ENCODE data around the gene SMIM34.
"Not testable (repeated sequence)": the region's sequence is repeated elsewhere in the genome, so short reads cannot be mapped to it uniquely, and the experiment has no call there.

SMIM34 gene

GRCh38 chr21:34423805-34424204 is at the start of gene SMIM34:
SMIM34 (minus strand) TSS chr21:34423951; CDS start chr21:34423839, 112 bp downstream.
- not testable (repeated sequence) for H3K4me3 ChIP-seq (ENCODE audit: low read length); H3K9me3 ChIP-seq (ENCODE audit: control insufficient read depth, low read depth, low read length); H3K9ac ChIP-seq (ENCODE audit: low read length); H3K4me1 ChIP-seq (ENCODE audit: control insufficient read depth, low read depth, low read length); H3K36me3 ChIP-seq (ENCODE audit: control insufficient read depth, low read depth, low read length); H3K27me3 ChIP-seq (ENCODE audit: control insufficient read depth, insufficient read depth, low read length); H3K27ac ChIP-seq (ENCODE audit: low read length)

- not testable (repeated sequence) for H3K9me3 ChIP-seq (ENCODE audit: control insufficient read depth, low read depth, low read length); H3K36me3 ChIP-seq (ENCODE audit: control insufficient read depth, low read depth, low read length); H3K27me3 ChIP-seq (ENCODE audit: control insufficient read depth, insufficient read depth, low read length); H3K27ac ChIP-seq (ENCODE audit: low read length); H3K9ac ChIP-seq (ENCODE audit: low read length); H3K4me3 ChIP-seq (ENCODE audit: low read length); H3K4me1 ChIP-seq (ENCODE audit: control insufficient read depth, low read depth, low read length)
Measured at GRCh38 chr21:34467333-34467732, 43.6 kb upstream of the SMIM34 start.

GRCh38 chr21:34459426-34459825 is 35.7 kb upstream of the SMIM34 start:
- H3K4me3 ChIP-seq (ENCODE audit: low read length); H3K27me3 ChIP-seq (ENCODE audit: control insufficient read depth, insufficient read depth, low read length); H3K27ac ChIP-seq (ENCODE audit: low read length); H3K4me1 ChIP-seq (ENCODE audit: control insufficient read depth, low read depth, low read length); H3K9ac ChIP-seq (ENCODE audit: low read length); H3K36me3 ChIP-seq (ENCODE audit: control insufficient read depth, low read depth, low read length); H3K9me3 ChIP-seq (ENCODE audit: control insufficient read depth, low read depth, low read length): not testable (repeated sequence)

- H3K27ac ChIP-seq (ENCODE audit: low read length); H3K4me3 ChIP-seq (ENCODE audit: low read length): not testable (repeated sequence)
Measured at GRCh38 chr21:34458266-34458665, 34.5 kb upstream of the SMIM34 start.

GRCh38 chr21:34456180-34456579 is 32.4 kb upstream of the SMIM34 start:
- not testable (repeated sequence) for H3K4me3 ChIP-seq (ENCODE audit: low read length); H3K9ac ChIP-seq (ENCODE audit: low read length)

More at GRCh38 chr21:34458266-34458665, 34.5 kb upstream of the SMIM34 start:
- H3K36me3 ChIP-seq (ENCODE audit: control insufficient read depth, low read depth, low read length); H3K9ac ChIP-seq (ENCODE audit: low read length); H3K4me1 ChIP-seq (ENCODE audit: control insufficient read depth, low read depth, low read length); H3K27me3 ChIP-seq (ENCODE audit: control insufficient read depth, insufficient read depth, low read length); H3K9me3 ChIP-seq (ENCODE audit: control insufficient read depth, low read depth, low read length): not testable (repeated sequence)

GRCh38 chr21:34455628-34456027 is 31.9 kb upstream of the SMIM34 start:
- H3K27ac ChIP-seq (ENCODE audit: low read length); H3K4me3 ChIP-seq (ENCODE audit: low read length); H3K36me3 ChIP-seq (ENCODE audit: control insufficient read depth, low read depth, low read length); H3K9me3 ChIP-seq (ENCODE audit: control insufficient read depth, low read depth, low read length); H3K4me1 ChIP-seq (ENCODE audit: control insufficient read depth, low read depth, low read length); H3K9ac ChIP-seq (ENCODE audit: low read length); H3K27me3 ChIP-seq (ENCODE audit: control insufficient read depth, insufficient read depth, low read length): not testable (repeated sequence)

More at GRCh38 chr21:34456180-34456579, 32.4 kb upstream of the SMIM34 start:
- not testable (repeated sequence) for H3K27me3 ChIP-seq (ENCODE audit: control insufficient read depth, insufficient read depth, low read length); H3K27ac ChIP-seq (ENCODE audit: low read length); H3K9me3 ChIP-seq (ENCODE audit: control insufficient read depth, low read depth, low read length); H3K36me3 ChIP-seq (ENCODE audit: control insufficient read depth, low read depth, low read length); H3K4me1 ChIP-seq (ENCODE audit: control insufficient read depth, low read depth, low read length)

- not testable (repeated sequence) for H3K4me1 ChIP-seq (ENCODE audit: control insufficient read depth, low read depth, low read length); H3K36me3 ChIP-seq (ENCODE audit: control insufficient read depth, low read depth, low read length); H3K4me3 ChIP-seq (ENCODE audit: low read length); H3K9me3 ChIP-seq (ENCODE audit: control insufficient read depth, low read depth, low read length); H3K27me3 ChIP-seq (ENCODE audit: control insufficient read depth, insufficient read depth, low read length); H3K9ac ChIP-seq (ENCODE audit: low read length); H3K27ac ChIP-seq (ENCODE audit: low read length)
Measured at GRCh38 chr21:34447018-34447417, 23.3 kb upstream of the SMIM34 start.

- not testable (repeated sequence) for H3K4me3 ChIP-seq (ENCODE audit: low read length)
Measured at GRCh38 chr21:34443486-34443885, 19.7 kb upstream of the SMIM34 start.

GRCh38 chr21:34429710-34430109 is 6.0 kb upstream of the SMIM34 start:
- H3K9me3 ChIP-seq (ENCODE audit: control insufficient read depth, low read depth, low read length): not testable (repeated sequence)

More at GRCh38 chr21:34443486-34443885, 19.7 kb upstream of the SMIM34 start:
- H3K9me3 ChIP-seq (ENCODE audit: control insufficient read depth, low read depth, low read length); H3K27me3 ChIP-seq (ENCODE audit: control insufficient read depth, insufficient read depth, low read length); H3K27ac ChIP-seq (ENCODE audit: low read length); H3K9ac ChIP-seq (ENCODE audit: low read length); H3K36me3 ChIP-seq (ENCODE audit: control insufficient read depth, low read depth, low read length); H3K4me1 ChIP-seq (ENCODE audit: control insufficient read depth, low read depth, low read length): not testable (repeated sequence)

GRCh38 chr21:34428441-34428840 is 4.7 kb upstream of the SMIM34 start:
- H3K4me1 ChIP-seq (ENCODE audit: control insufficient read depth, low read depth, low read length); H3K27me3 ChIP-seq (ENCODE audit: control insufficient read depth, insufficient read depth, low read length); H3K9ac ChIP-seq (ENCODE audit: low read length): not testable (repeated sequence)

More at GRCh38 chr21:34429710-34430109, 6.0 kb upstream of the SMIM34 start:
- not testable (repeated sequence) for H3K27ac ChIP-seq (ENCODE audit: low read length); H3K27me3 ChIP-seq (ENCODE audit: control insufficient read depth, insufficient read depth, low read length); H3K9ac ChIP-seq (ENCODE audit: low read length); H3K36me3 ChIP-seq (ENCODE audit: control insufficient read depth, low read depth, low read length); H3K4me3 ChIP-seq (ENCODE audit: low read length); H3K4me1 ChIP-seq (ENCODE audit: control insufficient read depth, low read depth, low read length)

GRCh38 chr21:34427339-34427738 is 3.6 kb upstream of the SMIM34 start:
- not testable (repeated sequence) for H3K36me3 ChIP-seq (ENCODE audit: control insufficient read depth, low read depth, low read length); H3K9me3 ChIP-seq (ENCODE audit: control insufficient read depth, low read depth, low read length); H3K27me3 ChIP-seq (ENCODE audit: control insufficient read depth, insufficient read depth, low read length); H3K9ac ChIP-seq (ENCODE audit: low read length); H3K27ac ChIP-seq (ENCODE audit: low read length); H3K4me1 ChIP-seq (ENCODE audit: control insufficient read depth, low read depth, low read length); H3K4me3 ChIP-seq (ENCODE audit: low read length)

More at GRCh38 chr21:34428441-34428840, 4.7 kb upstream of the SMIM34 start:
- H3K9me3 ChIP-seq (ENCODE audit: control insufficient read depth, low read depth, low read length); H3K36me3 ChIP-seq (ENCODE audit: control insufficient read depth, low read depth, low read length); H3K27ac ChIP-seq (ENCODE audit: low read length); H3K4me3 ChIP-seq (ENCODE audit: low read length): not testable (repeated sequence)

GRCh38 chr21:34417448-34418077 is 6.2 kb downstream of the SMIM34 start:
- not testable (repeated sequence) for H3K9ac ChIP-seq (ENCODE audit: low read length); H3K9me3 ChIP-seq (ENCODE audit: control insufficient read depth, low read depth, low read length); H3K4me3 ChIP-seq (ENCODE audit: low read length); H3K27ac ChIP-seq (ENCODE audit: low read length); H3K4me1 ChIP-seq (ENCODE audit: control insufficient read depth, low read depth, low read length); H3K36me3 ChIP-seq (ENCODE audit: control insufficient read depth, low read depth, low read length); H3K27me3 ChIP-seq (ENCODE audit: control insufficient read depth, insufficient read depth, low read length)
